Measurements from ENCODE around the gene OR4E2. TPM values are rescaled to one million over a fixed set of nuclear protein-coding genes. Genes with fewer than 3 reads are reported as not detected.

Gene OR4E2, protein sequence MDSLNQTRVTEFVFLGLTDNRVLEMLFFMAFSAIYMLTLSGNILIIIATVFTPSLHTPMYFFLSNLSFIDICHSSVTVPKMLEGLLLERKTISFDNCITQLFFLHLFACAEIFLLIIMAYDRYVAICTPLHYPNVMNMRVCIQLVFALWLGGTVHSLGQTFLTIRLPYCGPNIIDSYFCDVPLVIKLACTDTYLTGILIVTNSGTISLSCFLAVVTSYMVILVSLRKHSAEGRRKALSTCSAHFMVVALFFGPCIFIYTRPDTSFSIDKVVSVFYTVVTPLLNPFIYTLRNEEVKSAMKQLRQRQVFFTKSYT
- total RNA-seq: not detected in 2 replicates

DNA sequence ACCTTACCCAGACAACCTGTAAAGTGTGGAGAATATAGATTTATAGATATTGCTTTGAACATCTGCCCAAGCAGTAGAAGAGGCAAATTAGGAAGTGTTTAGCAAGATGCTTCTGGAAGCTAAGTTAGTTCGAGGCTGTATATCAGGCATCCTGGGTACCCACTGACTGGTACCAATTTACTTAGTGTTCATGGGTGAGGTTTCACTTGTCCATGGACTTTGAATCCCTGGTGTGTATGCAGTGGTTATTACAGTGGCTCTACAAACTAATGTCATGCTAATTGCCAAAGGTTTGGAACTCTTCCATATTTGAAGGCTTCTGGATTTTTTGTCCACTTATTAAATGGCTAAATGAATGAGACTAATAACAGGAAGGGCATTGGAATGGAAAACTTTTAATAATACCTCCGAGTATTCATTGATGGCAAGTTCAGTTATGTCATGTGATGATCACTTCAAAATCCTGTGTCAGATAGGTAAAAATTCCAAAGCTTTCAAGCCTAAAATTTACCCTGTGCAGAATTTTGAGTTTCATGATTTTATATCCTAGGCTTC is at the start of gene OR4E2:
Gene OR4E2 (plus strand): TSS at position 505 of the 555 bp plus-strand sequence. CDS start 11,248 bp downstream, outside the sequence.

GRCh38 chr14:21634840-21635239 is 18.8 kb upstream of the OR4E2 start, which contains the start of gene OR10G2:
Gene OR10G2, minus strand, starts transcription at chr14:21634940. Its CDS starts 98 bp downstream, at chr14:21634842.

GRCh38 chr14:21673718-21674117 is 20.1 kb downstream of the OR4E2 start, which contains the start of gene OR4E1:
Gene OR4E1, minus strand, starts transcription at chr14:21673818. Its CDS starts 2,883 bp downstream, at chr14:21670935.

Other genes starting within 250 kb of the OR4E2 start
- 34.5 and 56.3 TPM in 2 replicates for gene CHD8, start 197.7 kb upstream of the OR4E2 start, total RNA-seq
- gene RAB2B, start 176.9 kb upstream of the OR4E2 start, total RNA-seq: 8.7 and 9.8 TPM in 2 replicates
- 26.3 and 39.8 TPM in 2 replicates for gene TOX4, start 176.6 kb upstream of the OR4E2 start, total RNA-seq
- 27.8 and 34.0 TPM in 2 replicates for gene METTL3, start 142.5 kb upstream of the OR4E2 start, total RNA-seq
- gene SALL2, start 127.5 kb upstream of the OR4E2 start, total RNA-seq: 2.6 and 4.2 TPM in 2 replicates
- gene OR10G3, start 73.8 kb upstream of the OR4E2 start, total RNA-seq: not detected in 2 replicates
- gene OR10G2, start 18.9 kb upstream of the OR4E2 start, total RNA-seq: not detected in 2 replicates
- gene OR4E1, start 20.0 kb downstream of the OR4E2 start, total RNA-seq: not detected in 2 replicates